Adipose tissue (tissue), 3 donors: Measurements from ENCODE around the gene LRRC8B. TPM values are rescaled to one million over a fixed set of nuclear protein-coding genes. Genes with fewer than 3 reads are reported as not detected.
"Not testable (repeated sequence)": the region's sequence is repeated elsewhere in the genome, so short reads cannot be mapped to it uniquely, and the experiment has no call there.

Source experiments
- H3K27ac ChIP-seq: one replicate; pipeline ENCODE4 v1.5.1; 2013; ENCODE audit warnings: low read depth, low read length
- WGBS, 3 donors: extraction: QIAGEN DNeasy Blood & Tissue Kit; methylation state at CpG; one replicate each; pipeline ENCODE4 v1.1.7; 2013; 5-methylcytosine and 5-hydroxymethylcytosine counted together
- polyA plus RNA-seq, 3 donors: library from polyadenylated mRNA; stranded (reverse); fragments of 200-250 nt; gene quantifications; one replicate each; pipeline ENCODE4 v1.2.3, GENCODE V29; 2013
- donor health status: healthy with polysubstance abuse.
- donor health status: Bipolar disorder and iron deficiency.
- donor health status: healthy.

The LRRC8B gene
- polyA plus RNA-seq, 3 donors = 1.5 to 8.0 (median 2.3) TPM

- 58 to 71% (median 64%) methylated on average over 3 of the region's 3 CpGs for WGBS, 3 donors
- no peak overlapping the region for H3K27ac ChIP-seq
These were observed 43.2 kb downstream of the LRRC8B start for GRCh38 chr1:89567797-89568196.

DNA sequence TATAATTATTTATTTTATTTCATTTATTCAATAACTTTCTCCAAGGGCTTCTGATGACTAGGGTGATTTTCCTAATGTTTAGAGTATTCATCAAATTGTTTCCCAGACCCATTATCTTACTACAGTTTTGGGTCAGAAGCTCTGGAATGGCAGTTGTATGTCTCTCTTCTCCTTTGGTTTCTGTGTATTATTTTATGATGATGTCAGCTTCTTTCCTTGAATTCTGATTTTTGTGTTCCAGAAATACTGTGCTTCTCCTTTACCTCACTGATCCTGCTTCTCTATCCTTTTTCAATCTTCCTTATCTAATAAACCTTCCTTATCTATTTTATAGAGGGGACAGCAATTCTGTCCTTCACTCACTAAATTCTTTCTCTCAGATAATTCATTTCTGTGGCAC is 48.8 kb downstream of the LRRC8B start:
- H3K27ac ChIP-seq = no peak overlapping the region

DNA sequence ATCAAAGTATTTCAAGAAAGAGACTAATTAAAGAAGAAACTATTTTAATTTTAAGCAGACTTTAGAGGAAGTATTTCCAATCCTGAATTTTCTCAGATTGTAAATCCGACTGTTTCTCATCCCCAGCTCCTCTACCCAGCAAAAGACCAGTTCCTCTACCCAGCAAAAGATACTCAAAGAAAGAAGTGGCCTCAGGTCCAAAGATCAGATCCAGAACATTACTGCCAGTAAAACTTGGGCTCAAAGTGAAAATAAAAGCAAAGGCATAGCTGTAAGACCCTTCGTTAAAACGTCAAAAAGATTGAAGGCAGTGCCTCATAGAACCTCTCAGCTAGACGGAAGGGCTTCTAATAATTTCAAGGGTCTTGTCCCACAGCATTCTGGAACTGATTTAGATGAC is 50.0 kb downstream of the LRRC8B start:
- 77 to 81% (median 81%) methylated on average over 4 of the region's 4 CpGs for WGBS, 3 donors
- H3K27ac ChIP-seq = no peak overlapping the region

DNA sequence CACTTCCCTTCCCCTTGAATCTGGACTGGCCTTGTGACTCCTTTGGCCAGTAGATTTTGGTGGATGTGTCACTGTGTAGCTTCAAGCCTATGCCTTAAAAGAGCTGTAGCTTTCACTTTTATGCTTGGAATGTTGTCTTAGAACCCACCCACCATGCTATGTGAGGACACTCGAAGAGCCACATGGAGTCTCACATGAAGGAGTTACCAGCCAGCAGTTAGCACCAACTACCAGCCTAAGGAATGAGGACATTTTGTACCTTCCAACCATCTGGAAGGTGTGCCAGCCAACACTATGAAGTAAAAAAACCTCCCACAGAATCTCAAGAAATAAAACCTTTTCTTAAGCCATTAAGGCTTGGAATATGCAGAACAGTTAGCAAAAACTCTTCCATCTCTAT is 50.6 kb downstream of the LRRC8B start:
- no peak overlapping the region for H3K27ac ChIP-seq
- 91 to 96% (median 95%) methylated on average over 1 of the region's 1 CpG for WGBS, 3 donors

- 77 to 92% (median 85%) methylated on average over 3 of the region's 3 CpGs for WGBS, 3 donors
- H3K27ac ChIP-seq = no peak overlapping the region
These were observed 51.4 kb downstream of the LRRC8B start for GRCh38 chr1:89576013-89576412.

- no peak overlapping the region for H3K27ac ChIP-seq
- WGBS, 3 donors = 91% methylated on average over 1 of the region's 1 CpG
These were observed 53.5 kb downstream of the LRRC8B start for GRCh38 chr1:89578151-89578550.

DNA sequence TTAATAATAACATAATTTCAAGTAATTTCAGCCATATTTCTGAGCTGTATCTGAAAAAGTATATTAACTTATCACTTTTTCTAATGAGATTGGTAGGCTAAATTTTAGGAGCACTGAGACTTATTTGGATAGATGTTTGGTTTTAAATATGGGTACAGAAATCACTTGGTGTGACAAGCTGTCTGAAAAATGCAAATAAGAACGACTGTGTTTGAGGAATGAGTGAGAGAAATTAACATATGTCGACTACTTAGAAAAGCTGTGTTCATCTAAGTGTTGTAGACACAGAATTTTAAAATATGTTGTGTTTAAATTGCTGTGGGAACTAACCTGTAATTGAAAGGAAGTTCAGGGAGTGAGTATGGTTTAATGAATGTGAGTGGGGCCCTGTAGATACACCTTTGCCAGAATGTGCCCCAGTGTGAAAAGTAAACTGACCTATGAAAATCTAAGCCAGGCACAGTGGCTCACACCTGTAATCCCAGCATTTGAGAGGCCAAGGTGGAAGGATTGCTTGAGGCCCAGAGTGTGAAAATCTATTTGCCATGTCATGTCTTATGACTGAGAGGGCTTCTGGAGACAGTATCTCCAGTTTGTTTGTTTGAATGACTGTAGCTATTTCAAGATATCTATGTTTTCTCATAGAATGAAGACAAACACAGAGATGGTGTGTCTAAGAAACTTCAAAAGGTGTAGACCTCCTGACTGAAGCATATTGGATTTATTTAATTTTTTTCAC is 54.5 kb downstream of the LRRC8B start:
- H3K27ac ChIP-seq = no peak overlapping the region
- WGBS, 3 donors = 35 to 93% (median 90%) methylated on average over 2 of the region's 2 CpGs

- H3K27ac ChIP-seq = no peak overlapping the region
- whole genome bisulfite sequencing, 3 donors = 39 to 98% (median 96%) methylated on average over 7 of the region's 7 CpGs
These were observed 55.4 kb downstream of the LRRC8B start for GRCh38 chr1:89580036-89580435.

GRCh38 chr1:89581859-89582258 is 57.2 kb downstream of the LRRC8B start:
- 96 to 100% (median 100%) methylated on average over 1 of the region's 1 CpG for WGBS, 3 donors
- no peak overlapping the region for H3K27ac ChIP-seq

DNA sequence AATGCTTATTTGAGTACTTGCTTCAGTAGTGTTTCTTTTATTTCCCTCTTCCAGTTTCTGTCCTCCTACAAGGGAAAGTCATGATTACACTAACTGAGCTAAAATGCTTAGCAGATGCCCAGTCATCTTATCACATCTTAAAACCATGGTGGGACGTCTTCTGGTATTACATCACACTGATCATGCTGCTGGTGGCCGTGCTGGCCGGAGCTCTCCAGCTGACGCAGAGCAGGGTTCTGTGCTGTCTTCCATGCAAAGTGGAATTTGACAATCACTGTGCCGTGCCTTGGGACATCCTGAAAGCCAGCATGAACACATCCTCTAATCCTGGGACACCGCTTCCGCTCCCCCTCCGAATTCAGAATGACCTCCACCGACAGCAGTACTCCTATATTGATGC is 57.9 kb downstream of the LRRC8B start:
- H3K27ac ChIP-seq = no peak overlapping the region
- 89 to 94% (median 92%) methylated on average over 9 of the region's 9 CpGs for WGBS, 3 donors

DNA sequence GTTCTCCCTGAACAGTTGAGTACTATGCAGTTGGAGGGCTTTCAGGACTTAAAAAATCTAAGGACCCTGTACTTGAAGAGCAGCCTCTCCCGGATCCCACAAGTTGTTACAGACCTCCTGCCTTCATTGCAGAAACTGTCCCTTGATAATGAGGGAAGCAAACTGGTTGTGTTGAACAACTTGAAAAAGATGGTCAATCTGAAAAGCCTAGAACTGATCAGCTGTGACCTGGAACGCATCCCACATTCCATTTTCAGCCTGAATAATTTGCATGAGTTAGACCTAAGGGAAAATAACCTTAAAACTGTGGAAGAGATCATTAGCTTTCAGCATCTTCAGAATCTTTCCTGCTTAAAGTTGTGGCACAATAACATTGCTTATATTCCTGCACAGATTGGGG is 59.6 kb downstream of the LRRC8B start:
- WGBS, 3 donors = 90 to 95% (median 92%) methylated on average over 2 of the region's 2 CpGs
- no peak overlapping the region for H3K27ac ChIP-seq

DNA sequence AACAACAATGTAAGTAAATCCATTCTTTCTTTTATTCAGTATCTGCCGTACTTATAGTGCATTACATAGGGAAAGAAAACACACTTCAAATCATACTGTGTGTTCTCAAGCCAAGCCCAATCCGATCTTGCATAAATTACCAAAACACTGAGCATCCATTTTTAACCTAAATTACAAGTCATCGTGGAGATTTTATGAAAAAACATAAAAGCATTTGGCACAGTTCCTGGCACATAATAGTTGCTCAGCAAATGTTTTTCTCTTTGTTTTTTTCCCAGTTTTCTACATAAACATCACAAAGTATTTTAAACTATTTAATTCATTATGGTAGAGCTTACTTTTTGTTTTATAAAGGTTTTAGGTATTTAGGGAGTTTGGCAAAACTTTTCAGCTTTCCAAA is 60.2 kb downstream of the LRRC8B start:
- WGBS, 3 donors = 83 to 96% (median 93%) methylated on average over 3 of the region's 3 CpGs
- H3K27ac ChIP-seq = no peak overlapping the region

DNA sequence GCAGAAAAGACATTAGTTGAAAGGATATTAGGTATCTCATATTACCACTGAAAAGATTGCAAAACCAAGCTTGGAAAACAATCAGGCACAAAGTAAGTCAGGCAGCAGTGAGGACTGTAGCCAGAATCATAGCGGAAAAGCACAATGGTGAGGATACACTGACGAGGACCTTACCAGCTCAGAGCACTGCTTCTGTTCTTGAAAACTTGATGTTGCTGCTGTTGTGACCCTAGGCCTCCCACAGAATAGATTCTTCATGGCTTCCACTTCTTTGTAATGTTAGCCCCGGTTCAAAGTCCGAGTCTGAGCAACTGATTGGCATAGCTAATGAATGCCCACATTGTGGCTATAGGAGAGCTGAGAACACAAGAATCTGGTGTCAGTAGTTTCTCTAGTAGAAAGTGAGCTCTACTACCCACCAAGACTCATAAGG is 63.1 kb downstream of the LRRC8B start:
- WGBS, 3 donors = 81 to 98% (median 90%) methylated on average over 4 of the region's 4 CpGs
- no peak overlapping the region for H3K27ac ChIP-seq

DNA sequence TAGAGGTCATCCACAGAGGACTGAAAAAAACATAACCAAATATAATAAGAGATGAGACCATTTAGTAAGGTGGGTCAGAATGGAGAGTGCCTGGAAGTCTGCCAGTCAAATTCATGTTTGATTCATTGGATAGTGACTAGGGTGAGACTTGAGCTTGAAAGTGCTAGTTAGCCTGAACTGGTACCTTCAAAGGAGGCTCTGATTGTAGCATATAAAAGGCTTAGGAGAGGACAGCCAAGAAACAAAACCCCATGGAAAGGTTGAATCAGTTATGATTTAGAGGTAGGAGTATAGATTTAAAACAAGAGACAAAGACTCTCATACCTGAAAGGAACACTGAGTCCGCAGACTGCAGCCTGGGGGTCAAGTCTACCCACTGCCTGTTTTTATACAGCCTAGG is 63.9 kb downstream of the LRRC8B start:
- 96 to 100% (median 98%) methylated on average over 1 of the region's 1 CpG for WGBS, 3 donors
- no peak overlapping the region for H3K27ac ChIP-seq

DNA sequence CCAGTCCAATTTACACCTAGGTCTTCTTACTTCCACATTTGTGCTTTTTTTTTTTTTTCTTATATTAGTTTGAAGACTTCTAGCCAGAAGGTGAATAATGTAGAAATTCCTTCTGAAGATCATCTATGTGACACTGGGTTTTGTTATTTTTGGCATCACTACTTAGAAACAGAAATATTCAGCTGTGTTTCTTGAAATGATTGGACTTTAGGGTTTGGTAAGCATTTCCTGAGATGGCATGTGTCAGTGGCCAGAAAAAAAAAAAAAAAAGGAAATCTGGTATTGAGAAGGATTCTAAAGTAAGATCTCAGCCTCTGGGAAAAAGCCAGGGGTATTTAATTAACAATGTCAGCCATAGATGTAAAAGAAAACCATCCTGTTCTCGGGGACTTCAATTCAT is 64.9 kb downstream of the LRRC8B start:
- 75 to 90% (median 76%) methylated on average over 1 of the region's 1 CpG for WGBS, 3 donors
- H3K27ac ChIP-seq = no peak overlapping the region

DNA sequence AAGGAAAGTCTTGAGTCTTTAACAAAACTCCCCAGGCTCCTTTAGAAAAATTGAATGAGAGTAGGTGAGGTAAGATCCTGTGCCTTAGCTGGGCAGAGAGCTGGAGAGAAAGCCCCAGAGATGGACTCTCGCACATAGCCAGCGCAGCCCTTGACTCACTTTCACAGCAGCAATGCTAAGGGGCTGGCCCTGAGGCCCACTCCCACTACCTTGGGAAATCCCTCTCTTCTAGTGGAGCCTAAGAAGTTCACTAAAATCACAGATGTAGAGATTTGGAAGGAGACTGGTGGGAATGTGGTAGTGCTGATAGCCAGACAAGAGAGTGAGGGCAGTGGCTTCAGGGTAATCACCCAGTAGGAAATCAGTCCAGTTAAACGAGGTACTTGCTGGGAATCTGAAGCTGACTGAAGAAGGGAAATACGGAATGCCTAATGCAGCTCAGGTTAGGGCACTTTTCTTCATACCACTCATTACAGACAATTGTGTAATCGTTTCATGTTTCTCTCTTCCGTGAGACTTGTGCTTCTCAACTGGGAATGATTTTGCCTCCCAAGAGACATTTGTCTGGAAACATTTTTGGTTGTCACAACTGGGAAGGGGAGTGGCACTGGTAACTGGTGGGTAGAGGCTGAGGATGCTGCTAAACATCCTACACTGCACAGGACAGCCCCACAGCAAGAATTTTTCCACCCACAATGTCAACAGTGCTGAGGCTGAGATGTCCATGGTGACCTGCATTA is 65.9 kb downstream of the LRRC8B start:
- peak overlapping the region; percentile 62 for H3K27ac ChIP-seq
- WGBS, 3 donors = 73 to 78% (median 78%) methylated on average over 6 of the region's 6 CpGs

DNA sequence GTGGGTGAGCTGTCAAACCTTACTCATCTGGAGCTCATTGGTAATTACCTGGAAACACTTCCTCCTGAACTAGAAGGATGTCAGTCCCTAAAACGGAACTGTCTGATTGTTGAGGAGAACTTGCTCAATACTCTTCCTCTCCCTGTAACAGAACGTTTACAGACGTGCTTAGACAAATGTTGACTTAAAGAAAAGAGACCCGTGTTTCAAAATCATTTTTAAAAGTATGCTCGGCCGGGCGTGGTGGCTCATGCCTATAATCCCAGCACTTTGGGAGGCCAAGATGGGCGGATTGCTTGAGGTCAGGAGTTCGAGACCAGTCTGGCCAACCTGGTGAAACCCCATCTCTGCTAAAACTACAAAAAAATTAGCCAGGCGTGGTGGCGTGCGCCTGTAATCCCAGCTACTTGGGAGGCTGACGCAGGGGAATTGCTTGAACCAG is 68.3 kb downstream of the LRRC8B start:
- not testable (repeated sequence) for H3K27ac ChIP-seq
- WGBS, 3 donors = 71 to 85% (median 75%) methylated on average over 13 of the region's 13 CpGs

DNA sequence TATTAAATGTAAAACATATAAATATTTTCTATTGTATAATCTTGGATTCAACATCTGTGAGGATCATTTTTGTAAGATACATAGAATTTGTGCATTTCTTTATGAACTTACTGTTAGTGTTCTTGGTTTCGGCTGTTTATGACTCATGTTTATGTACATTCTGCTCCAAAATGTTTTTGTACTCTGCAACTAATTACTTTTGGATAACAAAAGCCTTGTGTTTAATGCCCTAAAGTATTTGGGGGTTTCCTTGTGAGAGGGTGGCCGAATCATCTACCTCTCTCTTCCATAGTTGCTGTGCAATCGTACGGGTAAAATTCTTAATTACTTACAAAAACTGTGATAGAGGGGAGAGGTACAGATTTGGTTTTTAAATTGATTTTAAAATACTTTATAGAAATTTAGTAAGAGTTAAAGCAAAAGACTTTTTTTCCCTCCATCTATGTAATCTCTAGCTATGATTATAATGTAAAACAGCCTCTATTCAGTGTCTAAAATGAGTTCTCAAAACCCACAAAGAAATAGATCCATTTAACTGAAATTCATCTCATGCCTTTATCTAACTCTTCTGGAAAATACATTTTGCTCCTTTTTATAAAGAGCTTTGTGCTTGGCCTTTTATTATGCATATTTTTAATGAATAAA is 69.6 kb downstream of the LRRC8B start:
- WGBS, 3 donors = 93 to 95% (median 95%) methylated on average over 4 of the region's 4 CpGs
- no peak overlapping the region for H3K27ac ChIP-seq

- H3K27ac ChIP-seq = no peak overlapping the region
- 82 to 94% (median 89%) methylated on average over 2 of the region's 2 CpGs for WGBS, 3 donors
These were observed 72.1 kb downstream of the LRRC8B start for GRCh38 chr1:89596698-89597097.
